PC-9 (cell line): Measurements from ENCODE around the gene PLXDC1. TPM values are rescaled to one million over a fixed set of nuclear protein-coding genes. Genes with fewer than 3 reads are reported as not detected.

Source experiments
- BruUV-seq: library from RNA; stranded (reverse); fragments of 400-500 nt; replicated peaks from 2 replicates; lab custom pipeline; 2021; lab: Mats Ljungman, UMichigan
- CTCF ChIA-PET: fragments of 300-600 bp; sonication (Branson Sonifier 250); formaldehyde crosslinking; loops from one replicate; lab custom pipeline; 2022; ENCODE audit warnings: antibody characterized with exemption; lab: Charles Lee
- POLR2A ChIA-PET: fragments of 300-600 bp; sonication (Branson Sonifier 250); formaldehyde crosslinking; loops from one replicate; lab custom pipeline; 2022; ENCODE audit warnings: antibody characterized with exemption; ENCODE audit not compliant: unreplicated experiment; lab: Charles Lee
- DNase-seq, 2 experiments: peaks; one replicate each; pipeline versions ENCODE4 v3.0.0 to v3.0.0-alpha.2; 2015 to 2022; ENCODE audit warnings: mixed read lengths in 1 of 2
- H2AFZ ChIP-seq: fragments of 200-600 bp; sonication (generic); 2 replicates; pipeline ENCODE4 v1.8.1; 2017; ENCODE audit warnings: antibody characterized with exemption
- H3F3A ChIP-seq: fragments of 200-600 bp; sonication (generic); 2 replicates; pipeline ENCODE4 v1.8.1; 2017; ENCODE audit warnings: antibody characterized with exemption, mild to moderate bottlenecking, low read depth; ENCODE audit not compliant: insufficient read depth
- H3K27ac ChIP-seq: fragments of 200-600 bp; sonication (generic); 2 replicates; pipeline ENCODE4 v1.6.1; 2016; ENCODE audit warnings: mixed run types
- H3K27me3 ChIP-seq: fragments of 200-600 bp; sonication (generic); 2 replicates; pipeline ENCODE4 v1.6.1; 2016; ENCODE audit warnings: low read depth, mixed run types; ENCODE audit not compliant: insufficient read depth
- H3K36me3 ChIP-seq: fragments of 200-600 bp; sonication (generic); 2 replicates; pipeline ENCODE4 v1.6.1; 2016; ENCODE audit warnings: low read depth, mixed run types
- H3K4me1 ChIP-seq: fragments of 200-600 bp; sonication (generic); replicated peaks from 2 replicates; pipeline ENCODE4 v1.6.1; 2016; ENCODE audit warnings: mixed run types; ENCODE audit not compliant: insufficient read depth
- H3K4me2 ChIP-seq: fragments of 200-600 bp; sonication (generic); 2 replicates; pipeline ENCODE4 v1.6.1; 2017; ENCODE audit warnings: mixed run types
- H3K4me3 ChIP-seq: fragments of 200-600 bp; sonication (generic); 2 replicates; pipeline ENCODE4 v1.6.1; 2016; ENCODE audit warnings: mixed run types
- H3K79me2 ChIP-seq: fragments of 200-600 bp; sonication (generic); 2 replicates; pipeline ENCODE4 v1.6.1; 2017; ENCODE audit warnings: low read depth, mixed run types
- H3K9me2 ChIP-seq: fragments of 200-600 bp; sonication (generic); 2 replicates; pipeline ENCODE4 v1.8.1; 2017; ENCODE audit warnings: mild to moderate bottlenecking; ENCODE audit not compliant: insufficient read depth
- H3K9me3 ChIP-seq: fragments of 200-600 bp; sonication (generic); 2 replicates; pipeline ENCODE4 v1.8.1; 2016; ENCODE audit warnings: low read depth; ENCODE audit not compliant: insufficient read depth
- H4K20me1 ChIP-seq: fragments of 200-600 bp; sonication (generic); 2 replicates; pipeline ENCODE4 v1.8.1; 2017; ENCODE audit not compliant: insufficient read depth
- CTCF ChIP-seq: fragments of 200-600 bp; sonication (generic); conservative IDR thresholded peaks from 2 replicates; pipeline ENCODE4 v1.6.1; 2017; ENCODE audit warnings: mixed run types, antibody characterized with exemption, mild to moderate bottlenecking, moderate library complexity
- EZH2 ChIP-seq: fragments of 200-600 bp; sonication (generic); IDR thresholded peaks from 2 replicates; pipeline ENCODE4 v1.8.0; 2017; ENCODE audit warnings: antibody characterized with exemption, low read depth
- intact Hi-C: fragments of 100-400 bp; cut with micrococcal nuclease; formaldehyde crosslinking; loops from one replicate; pipeline ENCODE4 v1.10.0; 2022; ENCODE audit not compliant: unreplicated experiment
- total RNA-seq: library from RNA; stranded (reverse); gene quantifications from 2 replicates; pipeline ENCODE4 v1.2.3, GENCODE V29; 2021

PLXDC1 gene
- total RNA-seq, 1 experiment from 2014 or later, result 2.5 TPM

DNA sequence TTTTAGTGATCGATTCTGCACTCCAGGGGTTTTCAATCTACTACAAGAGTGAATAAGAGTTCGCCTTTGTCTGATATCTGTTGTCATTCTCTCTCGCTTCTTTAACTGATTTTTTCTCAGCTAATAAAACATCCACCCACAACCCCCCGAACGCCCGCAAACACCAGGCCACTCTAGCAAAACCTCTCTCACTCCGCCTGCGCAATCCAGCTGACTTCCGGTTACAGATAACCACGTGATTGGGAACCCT lies 48.3 kb upstream of the PLXDC1 start:
- peaks cover 47% of the 10 kb centered on the region for H3K79me2 ChIP-seq
- peak; percentile 74 to 86 for DNase-seq
- H3K4me2 ChIP-seq, result peak overlapping the region; percentile 99
- ChIA-PET CTCF (interaction anchor here (0.7 to 1.1 kb wide), 4 partner anchors 25 to 531 kb away, joined by 4 to 10 read pairs (median 5); no protein-coding TSS in a partner anchor), POLR2A (interaction anchor here (0.6 to 1.0 kb wide), 17 partner anchors 9 to 903 kb away, joined by 3 to 22 read pairs (median 7); partner anchors contain the start of genes FBXL20, MED1 and PSMD3)
- no TSS peak for BruUV-seq
- peak overlapping the region; percentile 86 for H2AFZ ChIP-seq
- no peak for TF ChIP-seq CTCF
- TF ChIP-seq EZH2, result no peak
- peaks cover 35% of the 10 kb centered on the region for H3K36me3 ChIP-seq
- no peaks in the 10 kb centered on the region for H3K27me3 ChIP-seq
- H4K20me1 ChIP-seq, result peaks cover 37% of the 10 kb centered on the region
- peaks cover 37% of the 10 kb centered on the region for H3K4me1 ChIP-seq
- intact Hi-C loops, result no loop called here
- peak overlapping the region; percentile 98 for H3K27ac ChIP-seq
- H3K4me3 ChIP-seq, result peak overlapping the region; percentile 76
- peaks cover 63% of the 10 kb centered on the region for H3F3A ChIP-seq
- H3K9me3 ChIP-seq, result no peaks in the 10 kb centered on the region
- no peaks in the 10 kb centered on the region for H3K9me2 ChIP-seq

- no peak for DNase-seq
- no peaks in the 10 kb centered on the region for H3K9me2 ChIP-seq
- H3K36me3 ChIP-seq, result peaks cover 26% of the 10 kb centered on the region
- peak overlapping the region; percentile 90 for H3K4me2 ChIP-seq
- no TSS peak for BruUV-seq
- peak overlapping the region; percentile 92; the same call in 1 of the 2 replicates for H3K4me3 ChIP-seq
- H3K9me3 ChIP-seq, result no peaks in the 10 kb centered on the region
- peaks cover 37% of the 10 kb centered on the region for H3K4me1 ChIP-seq
- H3F3A ChIP-seq, result peaks cover 52% of the 10 kb centered on the region
- H3K27me3 ChIP-seq, result no peaks in the 10 kb centered on the region
- H4K20me1 ChIP-seq, result peaks cover 21% of the 10 kb centered on the region
- POLR2A ChIA-PET, result interaction anchor here (0.7 kb wide), 1 partner anchor 344 kb away, joined by 4 read pairs; no protein-coding TSS in a partner anchor
- intact Hi-C loops, result no loop called here
- H2AFZ ChIP-seq, result no peak overlapping the region
- CTCF ChIA-PET, result no interaction called here
- no peak overlapping the region for H3K27ac ChIP-seq
- peaks cover 43% of the 10 kb centered on the region for H3K79me2 ChIP-seq
- TF ChIP-seq EZH2 (no peak), CTCF (no peak)
These were observed 46.7 kb upstream of the PLXDC1 start for GRCh38 chr17:39198186-39198566.

DNA sequence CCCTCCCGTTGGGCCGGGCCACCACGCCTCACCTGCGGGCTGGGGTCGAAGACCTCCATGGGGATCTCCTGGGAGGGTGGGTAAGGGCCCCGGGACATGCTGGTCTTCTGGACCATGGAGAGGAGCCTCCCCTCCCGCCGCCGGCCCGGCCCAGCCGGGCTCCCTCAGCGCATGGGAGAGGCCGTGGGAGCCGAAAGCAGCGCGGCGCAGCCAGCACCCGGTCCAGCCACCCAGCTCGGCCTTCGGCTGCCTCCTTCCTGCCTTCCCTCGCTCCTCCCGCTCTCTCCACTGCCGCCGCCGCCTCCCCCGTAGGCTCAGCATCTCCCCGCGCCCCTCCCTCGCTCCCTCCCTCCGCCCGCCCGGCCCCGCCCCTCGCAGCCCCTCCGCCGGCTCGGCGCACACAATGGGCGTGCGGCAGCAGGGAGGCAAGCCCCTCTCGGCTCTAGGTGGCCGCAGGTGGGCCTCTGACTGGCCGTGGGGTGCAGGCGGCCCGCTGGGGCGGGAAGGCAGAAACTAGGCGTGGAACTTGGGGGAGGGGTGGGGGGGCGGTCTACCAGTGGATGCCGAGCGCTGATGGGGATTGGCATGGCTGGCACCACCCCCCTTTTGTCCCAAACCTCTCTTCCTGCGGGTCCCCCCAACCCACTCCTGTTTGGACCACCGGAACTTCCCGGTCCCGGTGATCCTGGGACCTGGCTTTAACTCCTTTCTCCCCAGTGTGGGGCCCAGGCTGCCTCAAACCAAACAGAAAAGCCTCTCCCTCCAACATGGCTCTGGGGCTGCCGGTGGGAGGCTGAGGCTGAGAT lies 46.1 kb upstream of the PLXDC1 start, which contains the start of gene CACNB1:
CACNB1 (minus strand) TSS at position 290 of the 806 bp plus-strand sequence; CDS start at position 116, 174 bp downstream.
- Histone ChIP-seq H3K4me3 (peak within 1 kb of the TSS; percentile 92), H3K9me2 (no peaks in the 10 kb centered on the region), H4K20me1 (peaks cover 15% of the 10 kb centered on the region), H3K4me2 (peak within 1 kb of the TSS; percentile 90), H3F3A (peaks cover 46% of the 10 kb centered on the region), H3K27ac (no peak within 1 kb of the TSS), H3K4me1 (peaks cover 33% of the 10 kb centered on the region), H3K9me3 (no peaks in the 10 kb centered on the region), H3K79me2 (peaks cover 41% of the 10 kb centered on the region), H3K36me3 (peaks cover 21% of the 10 kb centered on the region), H3K27me3 (no peaks in the 10 kb centered on the region), H2AFZ (peak within 1 kb of the TSS; percentile 91)
- BruUV-seq, result no TSS peak
- CTCF ChIA-PET, result interaction anchor here (0.6 to 0.7 kb wide), 2 partner anchors 35 to 153 kb away, joined by 4 to 6 read pairs; no protein-coding TSS in a partner anchor
- intact Hi-C loops, result no loop called here
- peak; percentile 53 to 78 for DNase-seq
- TF ChIP-seq EZH2, result no peak
- TF ChIP-seq CTCF, result no peak
- POLR2A ChIA-PET, result interaction anchor here (0.7 kb wide), 1 partner anchor 343 kb away, joined by 4 read pairs; no protein-coding TSS in a partner anchor
